ENCODE results near the gene CMSS1. TPM values are rescaled to one million over a fixed set of nuclear protein-coding genes. Genes with fewer than 3 reads are reported as not detected.

CMSS1 gene
- total RNA-seq, 1 donor, result 27.8 TPM

- no peak for TF ChIP-seq CTCF (IDR thresholded peaks at IDR 0.05; ENCODE audit: insufficient read depth, low read length)
- H3K4me3 ChIP-seq (ENCODE audit: low read depth, low read length), result peak overlapping the region; percentile 72
- DNase-seq (ENCODE audit: low read depth), result peak; percentile 75
These were observed 58.5 kb downstream of the CMSS1 start for GRCh38 chr3:99875929-99876841.

- DNase-seq (ENCODE audit: low read depth), result no peak
- TF ChIP-seq CTCF (IDR thresholded peaks at IDR 0.05; ENCODE audit: insufficient read depth, low read length), result no peak
- H3K4me3 ChIP-seq (ENCODE audit: low read depth, low read length), result peak overlapping the region; percentile 72
These were observed 59.4 kb downstream of the CMSS1 start for GRCh38 chr3:99877031-99877579.

GRCh38 chr3:99878005-99878404 lies 60.3 kb downstream of the CMSS1 start:
- TF ChIP-seq CTCF (IDR thresholded peaks at IDR 0.05; ENCODE audit: insufficient read depth, low read length), result no peak
- DNase-seq (ENCODE audit: low read depth), result peak; percentile 66
- no peak overlapping the region for H3K4me3 ChIP-seq (ENCODE audit: low read depth, low read length)

- DNase-seq (ENCODE audit: low read depth), result no peak
- no peak overlapping the region for H3K4me3 ChIP-seq (ENCODE audit: low read depth, low read length)
- TF ChIP-seq CTCF (IDR thresholded peaks at IDR 0.05; ENCODE audit: insufficient read depth, low read length), result no peak
These were observed 61.6 kb downstream of the CMSS1 start for GRCh38 chr3:99879275-99879674.

GRCh38 chr3:99881121-99881524 lies 63.5 kb downstream of the CMSS1 start:
- no peak for TF ChIP-seq CTCF (IDR thresholded peaks at IDR 0.05; ENCODE audit: insufficient read depth, low read length)
- H3K4me3 ChIP-seq (ENCODE audit: low read depth, low read length), result no peak overlapping the region
- DNase-seq (ENCODE audit: low read depth), result no peak

DNA sequence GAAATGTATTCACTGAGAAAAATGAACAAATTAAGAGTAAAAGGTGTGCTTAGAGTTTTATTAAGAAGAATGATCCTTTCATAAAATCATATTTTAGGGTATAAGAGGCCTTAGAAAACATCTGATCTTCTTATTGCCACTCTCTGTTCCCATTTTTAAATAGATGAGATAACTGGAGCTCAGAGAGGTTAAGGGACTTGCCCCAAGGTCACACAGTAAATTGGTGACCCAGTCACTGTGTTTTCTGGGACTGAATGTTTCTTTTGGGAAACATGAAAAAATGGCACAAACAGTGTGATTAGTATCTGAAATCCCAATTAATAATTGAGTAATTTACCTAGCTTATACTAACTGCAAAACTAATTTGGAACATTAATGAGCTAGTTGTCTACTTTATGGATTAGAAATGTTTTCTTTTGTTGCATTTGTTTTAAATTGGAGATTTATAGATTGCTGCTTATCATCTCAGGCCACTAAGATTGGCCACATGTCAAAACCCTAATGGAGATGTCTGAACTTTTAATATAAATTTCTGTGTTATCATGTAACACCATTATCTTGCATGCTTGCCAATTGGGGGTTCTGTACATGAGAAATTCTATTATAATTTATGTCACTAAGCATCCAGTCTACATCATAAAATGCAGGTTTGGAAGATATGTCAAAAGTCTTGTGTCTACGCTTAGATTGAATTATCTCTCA lies 64.9 kb downstream of the CMSS1 start:
- H3K4me3 ChIP-seq (ENCODE audit: low read depth, low read length), result no peak overlapping the region
- TF ChIP-seq CTCF (IDR thresholded peaks at IDR 0.05; ENCODE audit: insufficient read depth, low read length), result no peak
- DNase-seq (ENCODE audit: low read depth), result no peak
